Kidney (tissue), 22 donors: ENCODE results near the gene ZNF107. TPM values are rescaled to one million over a fixed set of nuclear protein-coding genes. Genes with fewer than 3 reads are reported as not detected.
A peak's percentile ranks its signal among the peaks of the same experiment; 100 is the strongest.

Source experiments
- DNase-seq, 5 donors: peaks; one replicate each; pipeline ENCODE4 v3.0.0-alpha.2; 2013 to 2020
- FAIRE-seq: peaks from 2 replicates; lab custom pipeline; 2012; peaks lifted over from hg19 to GRCh38; lab: Jason Lieb, UNC
- H3K27ac ChIP-seq, 2 donors: one replicate each; pipeline ENCODE4 v1.7.0; 2013; ENCODE audit warnings: low read depth in 2 of 2, low read length in 2 of 2, inconsistent platforms in 1 of 2
- H3K27me3 ChIP-seq: one replicate; pipeline ENCODE4 v1.7.1; 2013; ENCODE audit warnings: low read length, inconsistent platforms; ENCODE audit not compliant: control insufficient read depth, insufficient read depth
- H3K36me3 ChIP-seq, 3 donors: one replicate each; pipeline versions ENCODE4 v1.7.0 to v1.7.1; 2013; ENCODE audit warnings: low read length in 3 of 3, control low read depth in 1 of 3, inconsistent platforms in 1 of 3; ENCODE audit not compliant: insufficient read depth in 3 of 3, control insufficient read depth in 2 of 3
- H3K4me1 ChIP-seq, 3 donors: one replicate each; pipeline versions ENCODE4 v1.7.0 to v1.7.1; 2013; ENCODE audit warnings: low read length in 3 of 3, inconsistent platforms in 1 of 3, low read depth in 1 of 3; ENCODE audit not compliant: control insufficient read depth in 2 of 3, insufficient read depth in 2 of 3
- H3K4me3 ChIP-seq, 3 donors: one replicate each; pipeline versions ENCODE4 v1.7.0 to v1.8.1; 2013; ENCODE audit warnings: low read length in 3 of 3, control low read depth in 1 of 3, inconsistent platforms in 1 of 3
- H3K9ac ChIP-seq, 3 donors: one replicate each; pipeline versions ENCODE4 v1.7.0 to v1.7.1; 2013; ENCODE audit warnings: low read length in 3 of 3, control low read depth in 1 of 3, inconsistent platforms in 1 of 3
- H3K9me3 ChIP-seq, 3 donors: one replicate each; pipeline versions ENCODE4 v1.7.0 to v1.7.1; 2013; ENCODE audit warnings: low read length in 3 of 3, control low read depth in 1 of 3, inconsistent platforms in 1 of 3; ENCODE audit not compliant: control insufficient read depth in 2 of 3, insufficient read depth in 1 of 3
- intact Hi-C: fragments of 100-400 bp; cut with DNase I; formaldehyde crosslinking; loops from one replicate; pipeline ENCODE4 v1.11.1; 2022
- long read RNA-seq, 10 donors: library from polyadenylated mRNA in 1 of 10; unstranded in 1 of 10; transcript quantifications; one replicate each; pipeline ENCODE4 v2.0.0 and lab custom pipeline, GENCODE V29; 2021 to 2026
- polyA plus RNA-seq: library from polyadenylated mRNA; stranded (reverse); fragments of 350-450 nt; fragmentation: Illumina TruSeq; extraction: RNeasy Lipid Tissue Mini Kit (QIAGEN cat#74804); gene quantifications from one replicate; pipeline ENCODE4 v1.2.3, GENCODE V29; 2014; ENCODE audit warnings: low read depth, low replicate concordance; ENCODE audit not compliant: insufficient read depth
- total RNA-seq: library from RNA; stranded (reverse); fragmentation: NEBNext Ultra II Directional; extraction: Animal tissue kit (Norgen Biotek cat#: 25700); gene quantifications from one replicate; pipeline ENCODE4 v1.2.1, GENCODE V29; 2021
- TF ChIP-seq, protein P1 (sequence below): IDR thresholded peaks from 3 replicates; pipeline ENCODE4 v1.5.1; 2012; ENCODE audit warnings: mild to moderate bottlenecking, moderate library complexity, borderline replicate concordance; ENCODE audit not compliant: insufficient read depth; ENCODE audit errors: extremely low read depth
- donor health status: control.
- donor health status: control.
- donor health status: control.
- donor health status: control.
- donor health status: control.
- donor health status: DM: yes; HTN: yes; CAD: no.
- donor health status: Normal renal cell carcinoma (clear cell type).

The ZNF107 gene
- 8.0 TPM for total RNA-seq
- polyA plus RNA-seq: 0.80 TPM
- long read RNA-seq, donor 1, full-length matches to known transcripts: 2 of 2 reads
- long read RNA-seq, donor 1, partial matches to known transcripts: 0 of 2 reads
- long read RNA-seq, donor 1, other reads (novel, unspliced or antisense): 0 of 2 reads
- long read RNA-seq, donor 2, full-length matches to known transcripts: 1 of 1 reads
- long read RNA-seq, donor 2, partial matches to known transcripts: 0 of 1 reads
- long read RNA-seq, donor 2, other reads (novel, unspliced or antisense): 0 of 1 reads
- long read RNA-seq, donor 3, full-length matches to known transcripts: 2 of 2 reads
- long read RNA-seq, donor 3, partial matches to known transcripts: 0 of 2 reads
- long read RNA-seq, donor 3, other reads (novel, unspliced or antisense): 0 of 2 reads
- long read RNA-seq, donor 4, full-length matches to known transcripts: 2 of 2 reads
- long read RNA-seq, donor 4, partial matches to known transcripts: 0 of 2 reads
- long read RNA-seq, donor 4, other reads (novel, unspliced or antisense): 0 of 2 reads
- long read RNA-seq, donor 5: 0 reads
- long read RNA-seq, donor 6, full-length matches to known transcripts: 1 of 1 reads
- long read RNA-seq, donor 6, partial matches to known transcripts: 0 of 1 reads
- long read RNA-seq, donor 6, other reads (novel, unspliced or antisense): 0 of 1 reads
- long read RNA-seq, donor 7, full-length matches to known transcripts: 3 of 4 reads
- long read RNA-seq, donor 7, partial matches to known transcripts: 0 of 4 reads
- long read RNA-seq, donor 7, other reads (novel, unspliced or antisense): 1 of 4 reads
- long read RNA-seq, donor 8, full-length matches to known transcripts: 1 of 1 reads
- long read RNA-seq, donor 8, partial matches to known transcripts: 0 of 1 reads
- long read RNA-seq, donor 8, other reads (novel, unspliced or antisense): 0 of 1 reads
- long read RNA-seq, donor 9, full-length matches to known transcripts: 1 of 1 reads
- long read RNA-seq, donor 9, partial matches to known transcripts: 0 of 1 reads
- long read RNA-seq, donor 9, other reads (novel, unspliced or antisense): 0 of 1 reads
- long read RNA-seq, donor 10, full-length matches to known transcripts: 4 of 4 reads
- long read RNA-seq, donor 10, partial matches to known transcripts: 0 of 4 reads
- long read RNA-seq, donor 10, other reads (novel, unspliced or antisense): 0 of 4 reads

DNA sequence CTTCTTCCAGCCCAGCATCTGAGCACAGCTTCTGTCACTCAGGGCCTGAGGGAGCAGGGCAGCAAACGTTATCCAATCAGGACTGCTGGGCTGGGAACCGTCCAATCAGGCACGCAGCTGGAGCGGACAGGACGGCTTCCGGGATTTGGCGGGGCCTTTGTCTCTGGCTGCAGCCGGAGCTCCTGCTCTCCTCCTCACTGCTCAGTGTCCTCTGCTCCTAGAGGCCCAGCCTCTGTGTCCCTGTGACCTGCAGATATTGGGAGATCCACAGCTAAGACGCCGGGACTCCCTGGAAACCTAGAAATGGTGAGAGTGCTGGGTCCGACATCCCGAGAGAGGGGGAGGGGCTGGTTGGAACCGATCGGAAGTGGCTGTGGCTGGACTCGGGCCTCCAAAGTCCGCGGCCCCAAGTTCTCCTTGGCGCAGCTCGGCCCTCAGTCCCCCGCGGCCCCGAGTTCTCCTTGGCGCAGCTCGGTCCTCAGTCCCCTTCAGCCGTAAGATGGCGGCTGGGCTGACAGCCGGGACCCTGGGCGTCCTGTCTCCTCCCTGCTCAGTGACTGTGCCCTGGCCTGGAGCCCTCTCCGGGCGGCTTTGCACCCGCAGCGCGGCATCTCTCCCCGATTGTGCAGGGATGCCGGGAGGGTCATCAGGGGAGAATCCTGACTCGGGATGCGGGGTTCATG lies at the start of gene ZNF107:
ZNF107 (plus strand) TSS at position 154 of the 683 bp plus-strand sequence; CDS start at position 304, 150 bp downstream.
- Histone ChIP-seq H3K4me3 (peak within 1 kb of the TSS; percentile 86 to 91 (median 87)), H3K9ac (peak within 1 kb of the TSS; percentile 43 to 88 (median 66)), H3K9me3 (no peaks in the 10 kb centered on the region), H3K36me3 (no peaks in the 10 kb centered on the region), H3K27me3 (no peaks in the 10 kb centered on the region), H3K4me1 (no peaks in the 10 kb centered on the region), H3K27ac (no peak within 1 kb of the TSS)
- DNase-seq: peak; percentile 93 to 97 (median 95)
- FAIRE-seq: peak; percentile 73
- intact Hi-C loops: no loop called here
- TF ChIP-seq, protein P1, sequence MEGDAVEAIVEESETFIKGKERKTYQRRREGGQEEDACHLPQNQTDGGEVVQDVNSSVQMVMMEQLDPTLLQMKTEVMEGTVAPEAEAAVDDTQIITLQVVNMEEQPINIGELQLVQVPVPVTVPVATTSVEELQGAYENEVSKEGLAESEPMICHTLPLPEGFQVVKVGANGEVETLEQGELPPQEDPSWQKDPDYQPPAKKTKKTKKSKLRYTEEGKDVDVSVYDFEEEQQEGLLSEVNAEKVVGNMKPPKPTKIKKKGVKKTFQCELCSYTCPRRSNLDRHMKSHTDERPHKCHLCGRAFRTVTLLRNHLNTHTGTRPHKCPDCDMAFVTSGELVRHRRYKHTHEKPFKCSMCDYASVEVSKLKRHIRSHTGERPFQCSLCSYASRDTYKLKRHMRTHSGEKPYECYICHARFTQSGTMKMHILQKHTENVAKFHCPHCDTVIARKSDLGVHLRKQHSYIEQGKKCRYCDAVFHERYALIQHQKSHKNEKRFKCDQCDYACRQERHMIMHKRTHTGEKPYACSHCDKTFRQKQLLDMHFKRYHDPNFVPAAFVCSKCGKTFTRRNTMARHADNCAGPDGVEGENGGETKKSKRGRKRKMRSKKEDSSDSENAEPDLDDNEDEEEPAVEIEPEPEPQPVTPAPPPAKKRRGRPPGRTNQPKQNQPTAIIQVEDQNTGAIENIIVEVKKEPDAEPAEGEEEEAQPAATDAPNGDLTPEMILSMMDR: no peak

DNA sequence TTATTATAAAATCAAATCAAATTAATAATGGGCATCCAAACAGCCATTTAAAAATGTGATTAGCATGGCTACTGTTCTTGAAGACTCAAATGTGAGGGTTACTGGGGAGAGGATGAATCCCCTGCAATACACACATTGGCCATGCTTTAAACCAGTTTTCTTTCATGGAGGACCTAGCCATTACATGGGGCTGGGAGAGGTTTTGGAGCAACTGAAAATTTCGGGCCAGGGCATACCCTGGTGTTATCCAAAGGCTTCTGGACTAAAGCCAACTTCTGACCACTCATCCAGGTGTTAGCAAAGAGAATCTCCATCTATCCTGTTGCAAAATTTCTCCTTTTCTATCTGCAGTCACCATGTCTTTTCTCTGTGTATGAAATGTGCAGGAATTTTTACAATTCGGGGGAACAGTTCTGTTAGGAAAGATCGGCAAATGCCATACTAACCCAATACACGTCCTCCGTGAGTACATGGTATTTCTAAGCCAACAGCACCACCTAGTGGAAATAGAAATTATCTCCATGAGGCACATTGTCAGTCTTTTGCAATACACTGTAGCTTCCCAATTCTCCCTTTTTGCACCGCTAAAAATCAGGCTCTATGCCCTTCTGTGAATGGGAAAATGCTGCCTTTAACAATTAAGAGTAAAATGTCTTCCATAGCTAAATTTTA lies 47.0 kb upstream of the ZNF107 start:
- FAIRE-seq: no peak
- intact Hi-C loops: loop anchor here (5.0 kb wide), 1 partner anchor 437 kb away; no protein-coding TSS in a partner anchor

More for the DNA sequence above, 47.0 kb upstream of the ZNF107 start:
- TF ChIP-seq, protein P1: peak; percentile 62
- Histone ChIP-seq H3K27ac (no peak overlapping the region), H3K4me1 (no peaks in the 10 kb centered on the region), H3K4me3 (no peak overlapping the region), H3K27me3 (no peaks in the 10 kb centered on the region), H3K9ac (no peak overlapping the region), H3K9me3 (peaks cover 0 to 14% (median 0%) of the 10 kb centered on the region in 3 donors), H3K36me3 (no peaks in the 10 kb centered on the region)
- DNase-seq: peak in 2 of 5 donors; percentile 23 to 28
